Non-pigmented ciliary epithelial cell (primary cell): ENCODE data around the gene EFHC1.
"Not testable (repeated sequence)": the region's sequence is repeated elsewhere in the genome, so short reads cannot be mapped to it uniquely, and the experiment has no call there.

Source experiments
- DNase-seq: peaks from one replicate; pipeline ENCODE4 v3.0.0-alpha.2; 2010; ENCODE audit warnings: low read depth

The EFHC1 gene

GRCh38 chr6:52438926-52439325 is 18.8 kb downstream of the EFHC1 start:
- no peak for DNase-seq

GRCh38 chr6:52454556-52454955 is 34.4 kb downstream of the EFHC1 start:
- DNase-seq: peak; percentile 38

- DNase-seq: no peak
Observed at GRCh38 chr6:52457096-52457495, 37.0 kb downstream of the EFHC1 start.

- DNase-seq: not testable (repeated sequence)
Observed at GRCh38 chr6:52461194-52461593, 41.1 kb downstream of the EFHC1 start.

GRCh38 chr6:52474173-52474572 is 54.0 kb downstream of the EFHC1 start:
- no peak for DNase-seq

GRCh38 chr6:52475307-52475706 is 55.2 kb downstream of the EFHC1 start:
- DNase-seq: no peak

- DNase-seq: no peak
Observed at GRCh38 chr6:52482903-52483670, 62.9 kb downstream of the EFHC1 start.

GRCh38 chr6:52483671-52484003 is 63.5 kb downstream of the EFHC1 start:
- DNase-seq: no peak

GRCh38 chr6:52489881-52490280 is 69.7 kb downstream of the EFHC1 start:
- DNase-seq: no peak

- no peak for DNase-seq
Observed at GRCh38 chr6:52491203-52492069, 71.3 kb downstream of the EFHC1 start.

- DNase-seq: no peak
Observed at GRCh38 chr6:52493669-52494068, 73.5 kb downstream of the EFHC1 start.

- DNase-seq: no peak
Observed at GRCh38 chr6:52494298-52495072, 74.3 kb downstream of the EFHC1 start.

- no peak for DNase-seq
Observed at GRCh38 chr6:52495922-52496321, 75.8 kb downstream of the EFHC1 start.

GRCh38 chr6:52496631-52497030 is 76.5 kb downstream of the EFHC1 start:
- no peak for DNase-seq

GRCh38 chr6:52497652-52498408 is 77.7 kb downstream of the EFHC1 start:
- DNase-seq: no peak

GRCh38 chr6:52498538-52499017 is 78.4 kb downstream of the EFHC1 start:
- DNase-seq: no peak

GRCh38 chr6:52499026-52499425 is 78.9 kb downstream of the EFHC1 start:
- no peak for DNase-seq

GRCh38 chr6:52499681-52500236 is 79.6 kb downstream of the EFHC1 start:
- DNase-seq: no peak

- DNase-seq: no peak
Observed at GRCh38 chr6:52500238-52501129, 80.3 kb downstream of the EFHC1 start.

GRCh38 chr6:52502306-52503029 is 82.3 kb downstream of the EFHC1 start:
- DNase-seq: no peak
